Measurements from ENCODE around the gene CAPN15. TPM values are rescaled to one million over a fixed set of nuclear protein-coding genes. Genes with fewer than 3 reads are reported as not detected.

CAPN15 gene
- total RNA-seq, 4 donors from 2014 or later, result 22.3 to 37.8 (median 27.4) TPM

DNA sequence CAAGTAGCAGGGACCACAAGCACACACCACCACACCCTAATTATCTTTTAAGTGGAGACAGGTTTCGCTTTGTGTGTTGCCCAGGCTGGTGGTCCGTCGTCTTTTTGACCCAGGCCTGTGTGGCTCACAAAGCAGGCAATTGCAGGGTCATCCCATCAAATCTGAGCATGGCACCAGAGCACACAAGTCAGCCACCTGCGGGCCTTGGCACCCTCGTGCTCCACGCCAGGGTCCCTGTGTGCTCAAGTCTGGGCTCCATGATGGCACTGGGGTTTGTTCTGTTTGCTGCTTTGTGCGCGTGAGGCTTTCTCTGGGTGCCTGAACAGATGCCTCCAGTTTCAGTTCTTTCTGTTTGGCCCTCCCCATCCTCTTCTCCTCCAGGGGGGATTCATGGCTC lies 2.4 kb upstream of the CAPN15 start:
- Histone ChIP-seq H3K4me1 (peaks cover 26 to 39% of the 10 kb centered on the region in 2 donors), H3K4me3 (no peak overlapping the region), H3K27me3 (no peaks in the 10 kb centered on the region), H3K27ac (peak overlapping the region; percentile 94 to 100 (median 98)), H3K36me3 (peaks cover 0 to 14% of the 10 kb centered on the region in 2 donors), H3K9me3 (no peaks in the 10 kb centered on the region)
- intact Hi-C loops (cut with DNase I; ENCODE audit: low total_unique reads), result no loop called here
- ATAC-seq (no peak), DNase-seq (no peak)
- in situ Hi-C loops (cut with MboI; ENCODE audit: low sequenced_read_pairs in 4 of 4), result no loop called here
- TF ChIP-seq, protein P1, sequence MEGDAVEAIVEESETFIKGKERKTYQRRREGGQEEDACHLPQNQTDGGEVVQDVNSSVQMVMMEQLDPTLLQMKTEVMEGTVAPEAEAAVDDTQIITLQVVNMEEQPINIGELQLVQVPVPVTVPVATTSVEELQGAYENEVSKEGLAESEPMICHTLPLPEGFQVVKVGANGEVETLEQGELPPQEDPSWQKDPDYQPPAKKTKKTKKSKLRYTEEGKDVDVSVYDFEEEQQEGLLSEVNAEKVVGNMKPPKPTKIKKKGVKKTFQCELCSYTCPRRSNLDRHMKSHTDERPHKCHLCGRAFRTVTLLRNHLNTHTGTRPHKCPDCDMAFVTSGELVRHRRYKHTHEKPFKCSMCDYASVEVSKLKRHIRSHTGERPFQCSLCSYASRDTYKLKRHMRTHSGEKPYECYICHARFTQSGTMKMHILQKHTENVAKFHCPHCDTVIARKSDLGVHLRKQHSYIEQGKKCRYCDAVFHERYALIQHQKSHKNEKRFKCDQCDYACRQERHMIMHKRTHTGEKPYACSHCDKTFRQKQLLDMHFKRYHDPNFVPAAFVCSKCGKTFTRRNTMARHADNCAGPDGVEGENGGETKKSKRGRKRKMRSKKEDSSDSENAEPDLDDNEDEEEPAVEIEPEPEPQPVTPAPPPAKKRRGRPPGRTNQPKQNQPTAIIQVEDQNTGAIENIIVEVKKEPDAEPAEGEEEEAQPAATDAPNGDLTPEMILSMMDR (IDR thresholded peaks at IDR 0.05 in 4 of 5, conservative IDR thresholded peaks at IDR 0.05 in 1 of 5), result no peak
- no peak for TF ChIP-seq POLR2A (IDR thresholded peaks at IDR 0.05)

DNA sequence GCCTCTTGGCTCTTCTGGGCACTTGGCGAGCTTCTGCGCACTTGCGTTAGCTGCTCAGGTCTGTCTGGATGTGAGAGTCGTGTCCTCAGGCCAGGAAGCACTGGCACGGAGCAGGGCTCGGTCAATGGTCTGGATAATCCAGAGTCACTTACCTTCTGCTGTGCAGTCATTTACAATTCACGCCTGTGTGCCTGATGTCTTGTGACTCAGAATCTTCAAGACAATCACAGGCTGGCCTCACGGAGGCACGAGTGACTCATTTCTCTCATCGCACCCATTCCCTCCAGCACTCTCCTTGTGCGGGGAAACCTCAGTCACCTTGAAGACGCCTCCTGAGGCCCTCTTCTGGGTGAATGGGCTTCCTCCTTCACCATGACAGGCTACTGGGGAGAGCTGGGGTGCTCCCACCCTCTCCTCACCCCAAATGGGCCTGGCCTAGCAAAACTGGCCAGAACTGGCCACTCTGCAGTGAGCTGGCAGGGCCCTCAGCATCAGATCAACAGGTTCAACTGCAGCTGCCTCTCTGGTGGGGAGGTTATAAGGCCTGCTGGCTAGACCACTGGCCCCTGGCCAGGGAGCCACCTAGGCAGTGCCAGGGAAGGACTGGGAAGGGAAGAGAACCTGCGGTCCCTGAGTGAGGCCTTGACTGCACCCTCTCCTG lies 1.9 kb upstream of the CAPN15 start:
- DNase-seq (no peak), ATAC-seq (no peak)
- TF ChIP-seq POLR2A (IDR thresholded peaks at IDR 0.05), result no peak
- TF ChIP-seq, protein P1 (IDR thresholded peaks at IDR 0.05 in 4 of 5, conservative IDR thresholded peaks at IDR 0.05 in 1 of 5), result no peak
- Histone ChIP-seq H3K27ac (peak overlapping the region; percentile 94 to 100 (median 98)), H3K27me3 (no peaks in the 10 kb centered on the region), H3K36me3 (peaks cover 0 to 8% of the 10 kb centered on the region in 2 donors), H3K9me3 (no peaks in the 10 kb centered on the region), H3K4me3 (peak overlapping the region; percentile 77 to 87 (median 83)), H3K4me1 (peaks cover 26 to 39% of the 10 kb centered on the region in 2 donors)
- in situ Hi-C loops (cut with MboI; ENCODE audit: low sequenced_read_pairs in 4 of 4) (no loop called here), intact Hi-C loops (cut with DNase I; ENCODE audit: low total_unique reads) (loop anchor here (2.0 kb wide), 2 partner anchors 101 to 111 kb away; partner anchors contain the start of genes METTL26 and RAB11FIP3)

- TF ChIP-seq, protein P1 (IDR thresholded peaks at IDR 0.05 in 4 of 5, conservative IDR thresholded peaks at IDR 0.05 in 1 of 5), result no peak
- TF ChIP-seq POLR2A (IDR thresholded peaks at IDR 0.05), result no peak
- peak overlapping the region; percentile 77 to 87 (median 83) for H3K4me3 ChIP-seq
- ATAC-seq (peak; percentile 1 to 5), DNase-seq (peak in 1 of 2 donors; percentile 46)
- peaks cover 26 to 39% of the 10 kb centered on the region in 2 donors for H3K4me1 ChIP-seq
- in situ Hi-C loops (cut with MboI; ENCODE audit: low sequenced_read_pairs in 4 of 4) (no loop called here), intact Hi-C loops (cut with DNase I; ENCODE audit: low total_unique reads) (loop anchor here (2.0 kb wide), 2 partner anchors 102 to 110 kb away; partner anchors contain the start of genes METTL26 and RAB11FIP3)
- H3K36me3 ChIP-seq, result peaks cover 0 to under 1% of the 10 kb centered on the region in 2 donors
- H3K27me3 ChIP-seq, result no peaks in the 10 kb centered on the region
- H3K27ac ChIP-seq, result peak overlapping the region; percentile 94 to 100 (median 98)
- H3K9me3 ChIP-seq, result no peaks in the 10 kb centered on the region
Measured at GRCh38 chr16:526181-527014, 1.1 kb upstream of the CAPN15 start.

- Histone ChIP-seq H3K27me3 (no peaks in the 10 kb centered on the region), H3K4me3 (peak overlapping the region; percentile 71 to 84 (median 74)), H3K27ac (peak overlapping the region; percentile 87 to 99 (median 92)), H3K4me1 (peaks cover 39 to 44% of the 10 kb centered on the region in 2 donors), H3K36me3 (no peaks in the 10 kb centered on the region), H3K9me3 (no peaks in the 10 kb centered on the region)
- TF ChIP-seq POLR2A (IDR thresholded peaks at IDR 0.05), result no peak
- TF ChIP-seq, protein P1 (IDR thresholded peaks at IDR 0.05 in 4 of 5, conservative IDR thresholded peaks at IDR 0.05 in 1 of 5), result no peak
- intact Hi-C loops (cut with DNase I; ENCODE audit: low total_unique reads) (no loop called here), in situ Hi-C loops (cut with MboI; ENCODE audit: low sequenced_read_pairs in 4 of 4) (no loop called here)
- DNase-seq (no peak), ATAC-seq (peak; percentile 2 to 3)
Measured at GRCh38 chr16:528111-529011, 849 bp downstream of the CAPN15 start.
